ENCODE measurements around the gene GRB7.
"Not testable (repeated sequence)": the region's sequence is repeated elsewhere in the genome, so short reads cannot be mapped to it uniquely, and the experiment has no call there.

The GRB7 gene

GRCh38 chr17:39736319-39737165, 1.2 kb upstream of the GRB7 start:
- no peak for DNase-seq

GRCh38 chr17:39737206-39737759, 455 bp upstream of the GRB7 start:
- DNase-seq: no peak

- no peak for DNase-seq
Measured at GRCh38 chr17:39738568-39738901, 797 bp downstream of the GRB7 start.

- DNase-seq: no peak
Measured at GRCh38 chr17:39738983-39739884, 1.5 kb downstream of the GRB7 start.

- DNase-seq: no peak
Measured at GRCh38 chr17:39739885-39740356, 2.2 kb downstream of the GRB7 start.

GRCh38 chr17:39740357-39741111, 2.8 kb downstream of the GRB7 start:
- no peak for DNase-seq

GRCh38 chr17:39742126-39742855, 4.6 kb downstream of the GRB7 start:
- DNase-seq: no peak

- no peak for DNase-seq
Measured at GRCh38 chr17:39742856-39743436, 5.2 kb downstream of the GRB7 start.

GRCh38 chr17:39744075-39744835, 6.5 kb downstream of the GRB7 start:
- no peak for DNase-seq

- no peak for DNase-seq
Measured at GRCh38 chr17:39744836-39745215, 7.1 kb downstream of the GRB7 start.

GRCh38 chr17:39745335-39746144, 7.8 kb downstream of the GRB7 start:
- no peak for DNase-seq

GRCh38 chr17:39746145-39746461, 8.4 kb downstream of the GRB7 start:
- DNase-seq: no peak

- no peak for DNase-seq
Measured at GRCh38 chr17:39747745-39748144, 10.0 kb downstream of the GRB7 start.

GRCh38 chr17:39748444-39749034, 10.8 kb downstream of the GRB7 start:
- not testable (repeated sequence) for DNase-seq

GRCh38 chr17:39750131-39751015, 12.6 kb downstream of the GRB7 start:
- no peak for DNase-seq

GRCh38 chr17:39751016-39751543, 13.3 kb downstream of the GRB7 start:
- no peak for DNase-seq

- DNase-seq: no peak
Measured at GRCh38 chr17:39751637-39752036, 13.9 kb downstream of the GRB7 start.

- DNase-seq: no peak
Measured at GRCh38 chr17:39752241-39752881, 14.6 kb downstream of the GRB7 start.

All from NCI-H524 treated with DMSO at 0.1 percent for 48 hours (cell line).